HFFc6 (cell line): ENCODE results near the gene PKP4. TPM values are rescaled to one million over a fixed set of nuclear protein-coding genes. Genes with fewer than 3 reads are reported as not detected.

ENCODE experiments used
- DNase-seq: peaks from one replicate; pipeline ENCODE4 v3.0.0-alpha.2; 2018
- H3K27ac Mint-ChIP-seq: 2 replicates; pipeline ENCODE4 v1.8.0; 2020; ENCODE audit warnings: mild to moderate bottlenecking, mixed read lengths
- H3K27me3 Mint-ChIP-seq: 2 replicates; pipeline ENCODE4 v1.8.0; 2021; ENCODE audit warnings: mild to moderate bottlenecking, moderate library complexity, mixed read lengths; ENCODE audit not compliant: insufficient read depth
- H3K36me3 Mint-ChIP-seq: 2 replicates; pipeline ENCODE4 v1.8.0; 2021; ENCODE audit warnings: low read depth, mixed read lengths
- H3K4me1 Mint-ChIP-seq: 2 replicates; pipeline ENCODE4 v1.8.0; 2020; ENCODE audit warnings: low read depth, mixed read lengths
- H3K4me3 Mint-ChIP-seq: 2 replicates; pipeline ENCODE4 v1.8.0; 2020; ENCODE audit warnings: mild to moderate bottlenecking, moderate library complexity, mixed read lengths
- H3K9me3 Mint-ChIP-seq: 2 replicates; pipeline ENCODE4 v1.8.0; 2020; ENCODE audit warnings: mild to moderate bottlenecking, mixed read lengths
- total RNA-seq, 6 experiments: library from RNA; stranded (reverse); fragmentation: NEBNext Ultra II Directional; extraction: Animal tissue kit (Norgen Biotek cat#: 25700); gene quantifications; 2 replicates in 1 of 6; 3 replicates in 5 of 6; pipeline ENCODE4 v1.2.3, GENCODE V29; 2021
- TF ChIP-seq, protein P1 (sequence below): fragments of 200-600 bp; sonication (generic); IDR thresholded peaks from 2 replicates; pipeline ENCODE4 v1.5.0; 2021; ENCODE audit warnings: antibody characterized with exemption, mild to moderate bottlenecking

PKP4 gene
- total RNA-seq, 6 experiments from 2014 or later, result 35.9 to 48.9 (median 43.5) TPM

DNA sequence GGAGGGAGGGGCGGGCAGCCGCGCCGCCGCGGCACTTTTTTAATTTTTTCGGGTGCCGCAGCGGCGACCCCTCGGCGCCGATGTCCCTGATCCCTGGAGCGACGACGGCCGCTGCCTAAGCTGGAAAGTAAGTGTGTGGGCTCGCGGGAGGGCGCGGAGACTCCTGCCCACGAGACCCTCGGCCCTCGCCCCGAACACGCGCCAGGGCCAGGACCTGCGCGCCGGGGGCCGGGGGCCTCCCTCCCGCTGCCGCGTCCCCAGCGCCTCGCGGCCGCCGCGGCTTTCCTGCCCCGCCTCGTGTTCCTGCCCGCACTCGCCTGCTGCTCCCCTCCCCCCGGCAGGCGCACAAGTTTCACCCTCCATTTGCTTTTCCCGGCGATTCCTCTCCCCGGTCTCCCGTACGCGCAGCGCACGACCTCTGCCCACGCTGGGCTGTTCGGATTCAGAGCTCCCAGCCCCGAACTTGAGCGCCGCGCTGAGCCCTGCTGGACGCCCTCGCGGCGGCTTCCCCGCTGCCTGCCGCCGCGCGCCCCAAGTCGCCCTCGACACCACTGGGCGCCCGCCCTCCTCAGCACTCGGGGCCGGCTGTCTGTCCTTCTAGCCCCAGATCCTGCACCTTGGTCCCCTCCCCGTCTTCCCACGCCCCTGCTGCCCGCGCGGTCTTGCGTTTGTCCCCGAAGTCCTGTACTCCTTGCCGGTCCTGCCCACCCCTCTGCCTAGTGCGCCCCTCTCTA, 507 bp downstream of the PKP4 start:
- TF ChIP-seq, protein P1, sequence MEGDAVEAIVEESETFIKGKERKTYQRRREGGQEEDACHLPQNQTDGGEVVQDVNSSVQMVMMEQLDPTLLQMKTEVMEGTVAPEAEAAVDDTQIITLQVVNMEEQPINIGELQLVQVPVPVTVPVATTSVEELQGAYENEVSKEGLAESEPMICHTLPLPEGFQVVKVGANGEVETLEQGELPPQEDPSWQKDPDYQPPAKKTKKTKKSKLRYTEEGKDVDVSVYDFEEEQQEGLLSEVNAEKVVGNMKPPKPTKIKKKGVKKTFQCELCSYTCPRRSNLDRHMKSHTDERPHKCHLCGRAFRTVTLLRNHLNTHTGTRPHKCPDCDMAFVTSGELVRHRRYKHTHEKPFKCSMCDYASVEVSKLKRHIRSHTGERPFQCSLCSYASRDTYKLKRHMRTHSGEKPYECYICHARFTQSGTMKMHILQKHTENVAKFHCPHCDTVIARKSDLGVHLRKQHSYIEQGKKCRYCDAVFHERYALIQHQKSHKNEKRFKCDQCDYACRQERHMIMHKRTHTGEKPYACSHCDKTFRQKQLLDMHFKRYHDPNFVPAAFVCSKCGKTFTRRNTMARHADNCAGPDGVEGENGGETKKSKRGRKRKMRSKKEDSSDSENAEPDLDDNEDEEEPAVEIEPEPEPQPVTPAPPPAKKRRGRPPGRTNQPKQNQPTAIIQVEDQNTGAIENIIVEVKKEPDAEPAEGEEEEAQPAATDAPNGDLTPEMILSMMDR, result 0 out of 2 replicates have a peak, but pooled peaks have one; percentile 3
- no peaks in the 10 kb centered on the region for H3K36me3 Mint-ChIP-seq
- H3K4me1 Mint-ChIP-seq, result peaks cover 43% of the 10 kb centered on the region
- DNase-seq, result peak; percentile 48
- no peaks in the 10 kb centered on the region for H3K9me3 Mint-ChIP-seq
- H3K4me3 Mint-ChIP-seq, result peak overlapping the region; percentile 97
- H3K27me3 Mint-ChIP-seq, result no peaks in the 10 kb centered on the region
- H3K27ac Mint-ChIP-seq, result peak overlapping the region; percentile 91

DNA sequence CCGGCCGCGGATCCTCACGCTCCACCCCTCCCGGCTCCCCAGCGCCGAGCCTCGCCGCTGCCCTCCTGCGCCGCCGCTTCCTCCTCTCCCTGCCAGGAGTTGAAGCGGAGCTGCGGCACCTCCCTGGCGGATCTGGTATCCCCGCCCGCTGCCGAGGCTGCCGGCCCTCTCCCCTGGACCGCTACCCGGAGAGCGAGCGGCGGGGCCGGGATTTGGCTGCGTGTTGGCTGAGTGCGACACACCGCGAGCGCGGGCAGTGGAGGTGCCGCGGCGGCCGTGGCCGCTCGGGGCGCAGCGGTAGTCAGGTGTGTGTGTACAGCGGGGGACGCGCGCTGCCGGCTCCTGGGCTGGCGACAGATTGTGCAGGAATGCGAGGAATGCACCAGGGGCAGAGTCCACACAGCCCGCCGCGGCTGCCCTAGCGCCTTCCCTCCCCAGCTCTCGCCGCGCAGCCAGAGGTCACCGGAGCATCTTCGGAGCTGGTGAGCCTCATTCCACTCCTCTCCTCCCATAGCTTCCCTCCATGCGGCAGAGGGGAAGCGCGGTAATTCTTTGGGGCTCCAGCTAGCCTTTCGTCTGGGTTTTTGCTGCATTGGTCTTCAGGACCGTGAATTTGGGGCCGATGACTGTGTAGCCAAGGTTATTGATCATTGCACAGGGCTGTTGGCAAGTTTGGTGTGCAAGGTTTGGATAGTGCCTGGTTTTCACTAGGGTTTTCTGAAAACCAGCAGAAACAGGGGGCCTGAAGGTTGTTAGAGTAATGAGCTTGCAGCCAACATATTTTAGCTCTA, 1.3 kb downstream of the PKP4 start:
- TF ChIP-seq, protein P1, result peak; percentile 62
- H3K27me3 Mint-ChIP-seq, result no peaks in the 10 kb centered on the region
- H3K4me1 Mint-ChIP-seq, result peaks cover 50% of the 10 kb centered on the region
- DNase-seq, result peak; percentile 58
- H3K4me3 Mint-ChIP-seq, result peak overlapping the region; percentile 97
- peak overlapping the region; percentile 91 for H3K27ac Mint-ChIP-seq
- H3K36me3 Mint-ChIP-seq, result no peaks in the 10 kb centered on the region
- H3K9me3 Mint-ChIP-seq, result no peaks in the 10 kb centered on the region

DNA sequence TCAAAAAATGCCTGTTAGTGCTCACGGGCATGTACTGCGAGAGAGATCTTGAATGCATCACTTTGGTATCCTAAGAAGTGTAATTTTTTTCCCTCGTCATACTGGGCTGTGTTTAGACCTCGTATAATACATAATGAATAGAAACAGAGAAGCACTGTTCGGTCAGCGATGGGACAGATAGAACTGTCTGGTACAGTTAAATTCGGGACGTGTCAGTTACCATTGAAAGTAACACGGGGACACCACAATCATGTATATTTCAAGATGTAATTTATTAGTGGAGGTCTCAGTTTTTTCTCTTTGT, 1.8 kb downstream of the PKP4 start:
- DNase-seq, result no peak
- no peaks in the 10 kb centered on the region for H3K27me3 Mint-ChIP-seq
- peaks cover 55% of the 10 kb centered on the region for H3K4me1 Mint-ChIP-seq
- TF ChIP-seq, protein P1, result no peak
- H3K27ac Mint-ChIP-seq, result peak overlapping the region; percentile 91
- peak overlapping the region; percentile 97 for H3K4me3 Mint-ChIP-seq
- H3K36me3 Mint-ChIP-seq, result no peaks in the 10 kb centered on the region
- H3K9me3 Mint-ChIP-seq, result no peaks in the 10 kb centered on the region

DNA sequence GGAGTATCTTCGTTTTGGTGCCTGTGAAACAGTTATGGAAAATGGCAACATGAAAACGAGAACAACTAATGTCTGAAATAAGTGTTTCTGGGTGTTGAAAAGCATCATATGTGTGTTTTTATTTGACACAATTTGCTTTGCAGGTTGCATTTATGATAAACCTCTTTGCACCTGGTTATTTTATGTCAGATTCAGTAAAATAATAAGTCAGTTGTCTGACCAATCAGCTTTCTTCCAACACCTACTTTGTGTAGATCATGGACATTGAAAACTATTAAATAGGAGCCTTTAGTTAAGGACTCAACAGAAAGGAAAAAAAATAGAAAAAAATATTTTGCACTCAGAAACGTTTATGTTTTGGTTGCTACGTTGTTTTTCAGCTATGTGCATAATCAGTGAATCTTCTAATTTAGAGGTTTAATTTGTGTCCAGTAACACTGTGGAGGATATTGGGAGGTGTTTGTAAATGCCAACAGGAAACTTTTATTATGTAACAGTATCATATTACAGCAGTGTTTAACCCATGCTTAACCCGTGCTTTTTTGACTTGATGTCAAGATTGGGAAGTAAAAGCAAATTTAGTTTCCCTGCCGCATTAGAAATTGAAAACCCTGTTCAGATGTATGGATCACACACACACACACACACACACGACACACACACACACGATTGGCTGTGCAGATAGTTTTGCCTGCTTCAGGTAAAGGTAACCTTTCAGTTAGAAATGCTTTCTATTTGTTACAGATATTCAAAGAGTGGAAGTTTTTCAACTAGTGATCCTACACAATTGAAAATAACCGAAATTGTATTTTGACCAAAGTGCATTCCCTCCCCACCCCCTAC, 2.6 kb downstream of the PKP4 start:
- Mint-ChIP-seq H3K4me3 (peak overlapping the region; percentile 97), H3K9me3 (no peaks in the 10 kb centered on the region), H3K27me3 (no peaks in the 10 kb centered on the region), H3K4me1 (peaks cover 61% of the 10 kb centered on the region), H3K27ac (peak overlapping the region; percentile 24), H3K36me3 (no peaks in the 10 kb centered on the region)
- no peak for DNase-seq
- TF ChIP-seq, protein P1, result no peak

DNA sequence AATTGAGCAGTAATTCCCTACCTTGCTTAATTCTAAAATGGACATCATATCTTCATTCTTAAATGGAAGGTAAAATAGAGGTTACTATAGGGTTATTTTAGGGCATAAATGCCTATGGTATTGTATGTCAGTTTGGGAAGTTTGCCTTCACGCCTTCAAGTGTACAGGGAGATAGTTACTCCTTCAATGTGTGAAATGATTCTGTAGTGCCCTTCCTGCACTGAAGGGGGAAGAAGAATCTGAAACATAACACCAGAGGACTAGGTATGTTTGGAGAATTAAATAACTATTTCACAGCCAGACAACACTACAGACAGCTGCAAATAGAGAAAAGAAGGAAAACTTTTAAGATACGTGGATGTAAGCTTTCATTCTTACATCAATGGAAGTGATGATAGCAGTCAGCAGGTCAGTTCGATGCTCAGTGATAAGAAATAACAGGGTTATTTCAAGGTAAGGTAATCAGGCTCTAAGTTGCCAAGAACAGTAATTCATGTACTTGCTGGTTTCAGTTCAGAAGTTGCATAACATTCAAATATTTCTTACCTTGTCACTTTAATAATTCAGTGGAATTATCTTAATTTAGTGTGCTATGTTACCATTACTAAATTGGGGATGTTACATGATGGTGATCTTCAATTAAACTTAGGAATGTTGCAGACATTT, 4.0 kb downstream of the PKP4 start:
- H3K4me3 Mint-ChIP-seq, result no peak overlapping the region; the same call in 1 of the 2 replicates
- no peak for DNase-seq
- H3K4me1 Mint-ChIP-seq, result peaks cover 61% of the 10 kb centered on the region
- TF ChIP-seq, protein P1, result peak; percentile 35
- no peak overlapping the region for H3K27ac Mint-ChIP-seq
- no peaks in the 10 kb centered on the region for H3K9me3 Mint-ChIP-seq
- H3K36me3 Mint-ChIP-seq, result no peaks in the 10 kb centered on the region
- no peaks in the 10 kb centered on the region for H3K27me3 Mint-ChIP-seq
